Stimulated activated CD4-positive, alpha-beta T cell treated with anti-CD3 and anti-CD28 coated beads, Interleukin-2, amount 100 ng/mL, for 24 hours (primary cell): ENCODE data around the gene CD244.
"Not testable (repeated sequence)": the region's sequence is repeated elsewhere in the genome, so short reads cannot be mapped to it uniquely, and the experiment has no call there.

Experiments
- DNase-seq, 2 donors: peaks; one replicate each; pipeline ENCODE4 v3.0.0-alpha.2; 2020

Gene CD244

GRCh38 chr1:160862203-160863060, at the start of gene CD244:
Gene CD244, minus strand, starts transcription at chr1:160862887. Its CDS starts 210 bp downstream, at chr1:160862677.
- peak; percentile 48 to 59 for DNase-seq

GRCh38 chr1:160911925-160912324, 49.2 kb upstream of the CD244 start:
- no peak for DNase-seq

- no peak for DNase-seq
Observed at GRCh38 chr1:160911441-160911840, 48.8 kb upstream of the CD244 start.

- DNase-seq, result no peak
Observed at GRCh38 chr1:160910170-160910750, 47.6 kb upstream of the CD244 start.

- no peak for DNase-seq
Observed at GRCh38 chr1:160907976-160908375, 45.3 kb upstream of the CD244 start.

GRCh38 chr1:160905617-160905989, 42.9 kb upstream of the CD244 start:
- no peak for DNase-seq

GRCh38 chr1:160904783-160905616, 42.3 kb upstream of the CD244 start:
- no peak for DNase-seq

GRCh38 chr1:160902251-160902650, 39.6 kb upstream of the CD244 start:
- DNase-seq, result not testable (repeated sequence)

- no peak for DNase-seq
Observed at GRCh38 chr1:160901768-160902167, 39.1 kb upstream of the CD244 start.

GRCh38 chr1:160900683-160901082, 38.0 kb upstream of the CD244 start:
- not testable (repeated sequence) for DNase-seq

- DNase-seq, result not testable (repeated sequence)
Observed at GRCh38 chr1:160894368-160895135, 31.9 kb upstream of the CD244 start.

GRCh38 chr1:160891474-160891873, 28.8 kb upstream of the CD244 start:
- no peak for DNase-seq

GRCh38 chr1:160888926-160889325, 26.2 kb upstream of the CD244 start:
- no peak for DNase-seq

GRCh38 chr1:160887071-160887470, 24.4 kb upstream of the CD244 start:
- no peak for DNase-seq

GRCh38 chr1:160885042-160885441, 22.4 kb upstream of the CD244 start, which contains the start of gene ITLN1:
Gene ITLN1, minus strand, starts transcription at chr1:160885180. Its CDS starts 303 bp downstream, at chr1:160884877.
- no peak for DNase-seq

- DNase-seq, result no peak
Observed at GRCh38 chr1:160884579-160884978, 21.9 kb upstream of the CD244 start.

GRCh38 chr1:160883581-160884513, 21.2 kb upstream of the CD244 start:
- no peak for DNase-seq

- DNase-seq, result no peak
Observed at GRCh38 chr1:160882582-160882981, 19.9 kb upstream of the CD244 start.

- DNase-seq, result not testable (repeated sequence)
Observed at GRCh38 chr1:160881264-160881663, 18.6 kb upstream of the CD244 start.

GRCh38 chr1:160880216-160880615, 17.5 kb upstream of the CD244 start:
- no peak for DNase-seq

- DNase-seq, result no peak
Observed at GRCh38 chr1:160879056-160879455, 16.4 kb upstream of the CD244 start.
